ENCODE results near the gene NOL4L. TPM values are rescaled to one million over a fixed set of nuclear protein-coding genes. Genes with fewer than 3 reads are reported as not detected.

The NOL4L gene
- total and polyA plus RNA-seq, 4 donors, result 7.9 to 20.6 (median 12.2) TPM

- no peak overlapping the region for H3K9ac ChIP-seq (ENCODE audit: insufficient read depth in 1 of 2, low read length in 2 of 2)
- peaks cover 0 to 16% (median 0%) of the 10 kb centered on the region in 5 donors for H3K4me1 ChIP-seq (ENCODE audit: control insufficient read depth in 5 of 5, insufficient read depth in 5 of 5, low read length in 5 of 5)
- H3K27ac ChIP-seq (ENCODE audit: low read depth in 1 of 2, low read length in 1 of 2), result no peak overlapping the region
- DNase-seq (no peak), ATAC-seq (ENCODE audit: insufficient read depth, low FRiP score) (no peak)
- 86 to 95% methylated on average over 14 of the region's 14 CpGs for WGBS, 2 donors
- no peak for TF ChIP-seq CTCF (IDR thresholded peaks at IDR 0.05; ENCODE audit: control extremely low read depth, extremely low read depth)
- no peak overlapping the region for H3K4me3 ChIP-seq
- H3K36me3 ChIP-seq (ENCODE audit: control insufficient read depth in 4 of 4, insufficient read depth in 4 of 4, low read length in 4 of 4), result no peaks in the 10 kb centered on the region
- H3K9me3 ChIP-seq (ENCODE audit: control insufficient read depth in 4 of 4, insufficient read depth in 3 of 4, low read length in 3 of 4), result peaks cover 0 to 3% (median 0%) of the 10 kb centered on the region in 4 donors
- H3K27me3 ChIP-seq (ENCODE audit: control insufficient read depth in 3 of 3, insufficient read depth in 3 of 3, low read length in 2 of 3), result peaks cover 0 to 7% (median 5%) of the 10 kb centered on the region in 3 donors
Observed at GRCh38 chr20:32609111-32609773, 24.1 kb upstream of the NOL4L start.

GRCh38 chr20:32608664-32609015, 23.5 kb upstream of the NOL4L start:
- DNase-seq, result no peak
- Histone ChIP-seq H3K4me3 (no peak overlapping the region), H3K4me1 (ENCODE audit: control insufficient read depth in 5 of 5, insufficient read depth in 5 of 5, low read length in 5 of 5) (peaks cover 0 to 16% (median 0%) of the 10 kb centered on the region in 5 donors), H3K27me3 (ENCODE audit: control insufficient read depth in 3 of 3, insufficient read depth in 3 of 3, low read length in 2 of 3) (peaks cover 0 to 7% (median 6%) of the 10 kb centered on the region in 3 donors), H3K27ac (ENCODE audit: low read depth in 1 of 2, low read length in 1 of 2) (no peak overlapping the region), H3K9me3 (ENCODE audit: control insufficient read depth in 4 of 4, insufficient read depth in 3 of 4, low read length in 3 of 4) (no peaks in the 10 kb centered on the region), H3K9ac (ENCODE audit: insufficient read depth in 1 of 2, low read length in 2 of 2) (peak overlapping the region in 1 of 2 donors; percentile 2), H3K36me3 (ENCODE audit: control insufficient read depth in 4 of 4, insufficient read depth in 4 of 4, low read length in 4 of 4) (no peaks in the 10 kb centered on the region)
- TF ChIP-seq CTCF (IDR thresholded peaks at IDR 0.05; ENCODE audit: control extremely low read depth, extremely low read depth), result no peak
- WGBS, 2 donors, result 87 to 93% methylated on average over 5 of the region's 5 CpGs
- no peak for ATAC-seq (ENCODE audit: insufficient read depth, low FRiP score)

- DNase-seq, result no peak
- H3K9ac ChIP-seq (ENCODE audit: insufficient read depth in 1 of 2, low read length in 2 of 2), result peak overlapping the region in 1 of 2 donors; percentile 2
- no peak overlapping the region for H3K27ac ChIP-seq (ENCODE audit: low read depth in 1 of 2, low read length in 1 of 2)
- WGBS, 2 donors, result 80 to 87% methylated on average over 22 of the region's 22 CpGs
- TF ChIP-seq CTCF (IDR thresholded peaks at IDR 0.05; ENCODE audit: control extremely low read depth, extremely low read depth), result no peak
- H3K4me1 ChIP-seq (ENCODE audit: control insufficient read depth in 5 of 5, insufficient read depth in 5 of 5, low read length in 5 of 5), result peaks cover 0 to 16% (median 0%) of the 10 kb centered on the region in 5 donors
- H3K36me3 ChIP-seq (ENCODE audit: control insufficient read depth in 4 of 4, insufficient read depth in 4 of 4, low read length in 4 of 4), result no peaks in the 10 kb centered on the region
- ATAC-seq (ENCODE audit: insufficient read depth, low FRiP score), result no peak
- H3K4me3 ChIP-seq, result no peak overlapping the region
- peaks cover 0 to 7% (median 6%) of the 10 kb centered on the region in 3 donors for H3K27me3 ChIP-seq (ENCODE audit: control insufficient read depth in 3 of 3, insufficient read depth in 3 of 3, low read length in 2 of 3)
- no peaks in the 10 kb centered on the region for H3K9me3 ChIP-seq (ENCODE audit: control insufficient read depth in 4 of 4, insufficient read depth in 3 of 4, low read length in 3 of 4)
Observed at GRCh38 chr20:32607727-32608663, 22.9 kb upstream of the NOL4L start.

Measured in lung (tissue), 12 donors.